NCI-H1092 (cell line): Measurements from ENCODE around the gene EHD2.
"Not testable (repeated sequence)": the region's sequence is repeated elsewhere in the genome, so short reads cannot be mapped to it uniquely, and the experiment has no call there.

Experiments
- DNase-seq: peaks from one replicate; lab custom pipeline; 2025; lab: John Stamatoyannopoulos, UW

EHD2 gene

DNA sequence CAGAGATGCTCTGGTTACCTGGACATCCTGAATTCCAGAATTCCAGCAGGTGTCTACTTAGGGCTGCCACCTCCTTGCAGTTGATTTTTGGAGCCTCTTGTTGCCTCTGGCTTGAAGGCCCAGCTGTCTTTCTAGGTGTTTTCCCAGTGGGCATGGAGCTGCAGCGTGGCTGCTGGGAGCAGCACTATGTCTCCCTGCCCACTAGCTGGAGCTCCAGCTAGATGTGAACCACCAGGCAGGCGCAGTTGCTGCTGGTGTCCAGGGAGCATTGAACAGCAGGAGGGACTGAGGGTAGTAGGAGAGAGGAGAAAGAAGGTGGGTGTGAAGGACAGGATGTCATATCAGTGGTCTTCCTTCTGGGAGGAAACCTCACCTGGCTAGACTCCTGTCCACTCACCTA is 55.4 kb downstream of the EHD2 start:
- no peak for DNase-seq

GRCh38 chr19:47769534-47769933 is 56.3 kb downstream of the EHD2 start:
- no peak for DNase-seq

DNA sequence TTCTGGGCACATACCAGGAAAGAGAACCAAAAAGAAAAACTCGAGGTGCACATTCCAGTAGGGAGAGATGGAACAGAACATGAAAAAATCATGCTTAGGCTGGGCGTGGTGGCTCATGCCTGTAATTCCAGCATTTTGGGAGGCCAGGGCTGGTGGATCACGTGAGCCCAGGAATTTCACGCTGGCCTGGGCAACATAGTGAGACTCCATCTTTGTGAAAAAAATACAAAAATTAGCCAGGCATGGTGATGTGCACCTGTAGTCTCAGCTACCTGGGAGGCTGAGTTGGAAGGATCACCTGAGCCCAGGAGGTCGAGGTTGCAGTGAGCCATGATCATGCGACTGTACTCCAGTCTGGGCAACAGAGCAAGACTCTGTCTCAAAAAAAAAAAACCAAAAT is 58.1 kb downstream of the EHD2 start:
- DNase-seq = not testable (repeated sequence)

- DNase-seq = peak; percentile 50
Observed at GRCh38 chr19:47776568-47776967, 63.3 kb downstream of the EHD2 start.

GRCh38 chr19:47777245-47778048 is 64.2 kb downstream of the EHD2 start:
- DNase-seq = not testable (repeated sequence)

- peak; percentile 54 for DNase-seq
Observed at GRCh38 chr19:47778049-47778953, 65.1 kb downstream of the EHD2 start, which contains the start of gene SELENOW. TSS of gene SELENOW (plus strand) at chr19:47778703. CDS start at chr19:47778786, 83 bp downstream.

DNA sequence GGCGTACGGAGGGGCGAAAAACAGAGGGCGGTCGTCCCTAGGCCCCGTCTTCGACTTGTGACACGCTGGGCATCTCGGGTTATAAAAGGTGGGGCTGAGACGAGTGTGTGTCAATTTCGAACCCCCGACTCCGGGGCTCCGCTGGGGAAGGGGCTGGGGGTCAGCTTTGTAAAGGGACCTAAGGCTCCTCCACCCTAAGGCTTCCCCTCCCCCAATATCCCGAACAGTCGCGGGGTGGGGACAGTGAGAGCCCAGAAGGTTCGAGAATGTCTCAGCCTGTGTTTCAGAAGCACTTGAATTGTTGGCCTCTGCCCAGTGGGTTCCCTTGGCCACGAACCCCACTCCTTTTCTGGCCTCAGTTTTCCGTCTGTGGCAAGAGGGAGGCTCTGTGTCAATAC is 65.7 kb downstream of the EHD2 start:
- no peak for DNase-seq

DNA sequence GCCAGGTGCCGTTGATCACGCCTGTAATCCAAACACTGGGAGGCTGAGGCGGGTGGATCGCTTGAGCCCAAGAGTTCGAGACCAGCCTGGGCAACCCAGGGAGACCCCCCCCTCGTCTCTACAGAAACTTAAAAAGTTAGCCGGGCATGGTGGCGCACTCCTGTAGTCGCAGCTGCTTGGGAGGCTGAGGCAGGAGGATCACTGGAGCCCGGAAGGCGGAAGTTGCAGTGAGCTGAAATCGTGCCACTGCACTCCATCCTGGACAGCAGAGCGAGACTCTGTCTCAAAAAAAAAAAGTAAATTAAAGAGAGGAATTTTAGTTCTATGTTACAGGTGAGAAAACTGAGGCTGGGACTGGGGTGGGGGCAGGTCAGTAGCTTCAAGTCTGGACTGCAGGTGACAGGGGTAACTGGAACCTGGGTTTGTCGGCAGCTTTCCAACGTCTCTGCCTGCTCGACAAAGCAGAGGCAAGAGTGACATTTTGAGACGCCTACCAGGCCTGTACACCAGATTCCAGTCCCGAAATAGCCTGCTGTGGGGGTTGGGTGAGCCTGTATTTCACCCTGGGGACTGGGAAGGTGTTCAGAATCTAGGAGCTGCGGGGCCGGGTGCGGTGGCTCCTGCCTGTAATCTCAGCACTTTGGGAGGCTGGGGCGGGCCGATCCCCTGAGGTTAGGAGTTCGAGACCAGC is 66.4 kb downstream of the EHD2 start:
- no peak for DNase-seq

DNA sequence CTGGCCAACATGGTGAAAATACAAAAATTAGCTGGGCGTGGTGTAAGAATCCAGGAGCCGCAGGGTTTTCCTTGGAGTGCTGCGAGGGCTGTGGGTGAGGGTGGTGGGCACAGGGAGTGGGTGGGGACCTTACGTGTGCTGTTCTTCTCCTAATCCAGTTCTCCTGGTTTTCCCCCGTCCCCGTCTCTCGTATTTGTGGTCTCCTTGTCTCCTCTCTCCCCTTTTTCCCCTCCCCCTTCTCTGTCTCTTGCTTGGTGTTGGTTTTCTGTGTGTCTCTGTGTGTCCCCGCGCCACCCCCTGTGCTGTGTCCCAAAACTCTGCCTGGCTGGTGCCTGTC is 67.0 kb downstream of the EHD2 start:
- DNase-seq = no peak

- DNase-seq = no peak
Observed at GRCh38 chr19:47781590-47782262, 68.5 kb downstream of the EHD2 start.

DNA sequence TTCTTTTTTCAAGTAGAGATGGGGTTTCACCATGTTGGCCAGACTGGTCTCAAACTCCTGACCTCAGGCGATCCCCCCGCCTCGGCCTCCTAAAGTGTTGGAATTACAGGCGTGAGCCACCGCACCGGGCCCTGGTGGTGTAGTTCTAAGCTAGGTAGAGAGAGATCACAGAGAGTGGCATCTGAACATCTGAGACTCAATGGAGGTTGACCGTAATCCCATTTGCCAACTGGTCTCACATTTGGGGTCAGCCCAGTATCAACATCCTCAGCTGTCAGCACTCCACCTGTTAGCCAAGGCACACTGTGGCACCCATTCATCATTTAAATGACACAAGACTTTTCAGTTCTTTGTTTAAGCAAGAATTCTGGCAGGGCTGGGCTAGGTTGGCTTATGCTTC is 73.3 kb downstream of the EHD2 start:
- DNase-seq = no peak

DNA sequence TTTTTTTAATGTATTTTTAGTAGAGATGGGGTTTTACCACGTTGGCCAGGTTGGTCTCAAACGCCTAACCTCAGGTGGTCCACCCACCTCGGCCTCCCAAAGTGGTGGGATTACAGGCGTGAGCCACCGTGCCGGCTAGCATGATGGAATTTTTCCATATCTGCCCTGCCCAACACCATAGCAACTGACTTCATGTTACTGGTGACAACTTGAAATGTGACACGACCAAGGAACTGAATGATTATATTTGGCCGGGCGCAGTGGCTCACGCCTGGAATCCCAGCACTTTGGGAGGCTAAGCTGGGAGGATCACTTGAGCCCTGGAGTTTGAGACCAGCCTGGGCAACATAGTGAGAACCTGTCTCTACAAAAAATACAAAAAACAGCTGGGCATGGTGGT is 74.1 kb downstream of the EHD2 start:
- not testable (repeated sequence) for DNase-seq

GRCh38 chr19:47789811-47790210 is 76.6 kb downstream of the EHD2 start:
- DNase-seq = not testable (repeated sequence)

GRCh38 chr19:47790398-47790814 is 77.2 kb downstream of the EHD2 start:
- peak; percentile 23 for DNase-seq

GRCh38 chr19:47792616-47793015 is 79.4 kb downstream of the EHD2 start:
- no peak for DNase-seq
